Mesenchymal stem cell (in vitro differentiated cells and primary cell): ENCODE measurements around the gene PDE4B.

Source experiments
- DNase-seq: peaks from one replicate; pipeline ENCODE4 v3.0.0-alpha.2; 2013
- H2AFZ ChIP-seq: one replicate; pipeline ENCODE4 v1.6.1; 2013; ENCODE audit warnings: low read depth, mild to moderate bottlenecking, control low read depth, inconsistent platforms, low read length, moderate library complexity
- H2AK5ac ChIP-seq: 2 replicates; pipeline ENCODE4 v1.6.1; 2013; ENCODE audit warnings: low read length, moderate library complexity, mild to moderate bottlenecking, inconsistent platforms; ENCODE audit not compliant: severe bottlenecking
- H2BK120ac ChIP-seq: one replicate; pipeline ENCODE4 v1.6.1; 2013; ENCODE audit warnings: low read depth, mild to moderate bottlenecking, inconsistent platforms, low read length, moderate library complexity
- H2BK12ac ChIP-seq, 2 experiments: one replicate each; pipeline ENCODE4 v1.6.1; 2013; ENCODE audit warnings: inconsistent platforms in 2 of 2, low read length in 2 of 2, mild to moderate bottlenecking in 2 of 2, moderate library complexity in 2 of 2, control low read depth in 1 of 2
- H2BK15ac ChIP-seq: one replicate; pipeline ENCODE4 v1.6.1; 2013; ENCODE audit warnings: mild to moderate bottlenecking, low read depth, inconsistent platforms; ENCODE audit not compliant: poor library complexity, severe bottlenecking
- H2BK5ac ChIP-seq: 2 replicates; pipeline ENCODE4 v1.6.1; 2013; ENCODE audit warnings: low read depth, mild to moderate bottlenecking, low read length, control low read depth, inconsistent platforms; ENCODE audit not compliant: poor library complexity, severe bottlenecking
- H3K14ac ChIP-seq, 2 experiments: one replicate each; pipeline ENCODE4 v1.6.1; 2013; ENCODE audit warnings: inconsistent platforms in 2 of 2, low read length in 2 of 2, control low read depth in 1 of 2, mild to moderate bottlenecking in 1 of 2, moderate library complexity in 1 of 2
- H3K18ac ChIP-seq, 2 experiments: one replicate each; pipeline ENCODE4 v1.6.1; 2013; ENCODE audit warnings: inconsistent platforms in 2 of 2, low read length in 2 of 2, control low read depth in 1 of 2, low read depth in 1 of 2, mild to moderate bottlenecking in 1 of 2
- H3K23ac ChIP-seq, 2 experiments: one replicate each; pipeline ENCODE4 v1.6.1; 2013; ENCODE audit warnings: inconsistent platforms in 2 of 2, low read length in 2 of 2, mild to moderate bottlenecking in 2 of 2, moderate library complexity in 2 of 2, control low read depth in 1 of 2
- H3K27ac ChIP-seq: 2 replicates; pipeline ENCODE4 v1.5.1; 2013; ENCODE audit warnings: mild to moderate bottlenecking, moderate library complexity, low read length, control low read depth, inconsistent platforms; ENCODE audit not compliant: poor library complexity, severe bottlenecking
- H3K27me3 ChIP-seq, 2 experiments: 2 replicates each; pipeline versions ENCODE4 v1.6.1 to v1.7.0; 2013; ENCODE audit warnings: low read length in 2 of 2, mild to moderate bottlenecking in 2 of 2, moderate library complexity in 2 of 2, control low read depth in 1 of 2, inconsistent platforms in 1 of 2; ENCODE audit not compliant: control insufficient read depth in 1 of 2, insufficient read depth in 1 of 2
- H3K36me3 ChIP-seq, 2 experiments: 2 replicates each; pipeline versions ENCODE4 v1.6.1 to v1.7.0; 2013; ENCODE audit warnings: low read length in 2 of 2, control low read depth in 1 of 2, inconsistent platforms in 1 of 2, low read depth in 1 of 2, mild to moderate bottlenecking in 1 of 2; ENCODE audit not compliant: insufficient read depth in 2 of 2, control insufficient read depth in 1 of 2
- H3K4ac ChIP-seq, 2 experiments: one replicate each; pipeline ENCODE4 v1.6.1; 2013; ENCODE audit warnings: inconsistent platforms in 2 of 2, low read length in 2 of 2, mild to moderate bottlenecking in 2 of 2, moderate library complexity in 2 of 2, control low read depth in 1 of 2, low read depth in 1 of 2
- H3K4me1 ChIP-seq: 2 replicates; pipeline ENCODE4 v1.6.1; 2013; ENCODE audit warnings: low read depth, low read length, control low read depth; ENCODE audit not compliant: control insufficient read depth, insufficient read depth
- H3K4me2 ChIP-seq: 2 replicates; pipeline ENCODE4 v1.6.1; 2013; ENCODE audit warnings: low read length, mild to moderate bottlenecking, inconsistent platforms; ENCODE audit not compliant: poor library complexity, severe bottlenecking
- H3K4me3 ChIP-seq, 2 experiments: 2 replicates each; pipeline versions ENCODE4 v1.5.1 to v1.7.0; 2013; ENCODE audit warnings: low read length in 2 of 2, mild to moderate bottlenecking in 2 of 2, control low read depth in 1 of 2, low read depth in 1 of 2; ENCODE audit not compliant: insufficient read depth in 1 of 2
- H3K79me1 ChIP-seq: replicated peaks from 2 replicates; pipeline ENCODE4 v1.6.1; 2013; ENCODE audit warnings: mild to moderate bottlenecking, control low read depth, low read length, inconsistent platforms; ENCODE audit not compliant: poor library complexity, severe bottlenecking
- H3K9ac ChIP-seq: 2 replicates; pipeline ENCODE4 v1.7.0; 2013; ENCODE audit warnings: mild to moderate bottlenecking, low read length, moderate library complexity
- H3K9me3 ChIP-seq: 2 replicates; pipeline ENCODE4 v1.7.0; 2013; ENCODE audit warnings: mild to moderate bottlenecking, low read length; ENCODE audit not compliant: control insufficient read depth
- H4K8ac ChIP-seq: one replicate; pipeline ENCODE4 v1.6.1; 2013; ENCODE audit warnings: inconsistent platforms, mild to moderate bottlenecking, low read length, moderate library complexity
- H4K91ac ChIP-seq: one replicate; pipeline ENCODE4 v1.6.1; 2013; ENCODE audit warnings: mild to moderate bottlenecking, low read length, inconsistent platforms
- WGBS: methylation state at CpG from one replicate; pipeline ENCODE4 v1.1.7; 2013; ENCODE audit warnings: mixed read lengths; 5-methylcytosine and 5-hydroxymethylcytosine counted together

Gene PDE4B

GRCh38 chr1:66397192-66397591 is 604.5 kb downstream of the PDE4B start:
- no peak overlapping the region for H2AFZ ChIP-seq
- DNase-seq = no peak
- WGBS = no CpG with 5 or more reads among the region's 1 CpG
- H3K27me3 ChIP-seq = no peaks in the 10 kb centered on the region
- no peak overlapping the region for H3K4me2 ChIP-seq
- H3K27ac ChIP-seq = no peak overlapping the region
- H2AK5ac ChIP-seq = no peak overlapping the region
- H3K4me1 ChIP-seq = peaks cover 2% of the 10 kb centered on the region
- no peak overlapping the region for H2BK5ac ChIP-seq
- H3K14ac ChIP-seq = no peak overlapping the region
- H3K36me3 ChIP-seq = no peaks in the 10 kb centered on the region
- H4K8ac ChIP-seq = no peak overlapping the region
- no peak overlapping the region for H3K4me3 ChIP-seq
- H3K9ac ChIP-seq = no peak overlapping the region
- no peak overlapping the region for H2BK120ac ChIP-seq
- H3K23ac ChIP-seq = no peak overlapping the region
- no peak overlapping the region for H3K4ac ChIP-seq
- no peak overlapping the region for H4K91ac ChIP-seq
- no peaks in the 10 kb centered on the region for H3K9me3 ChIP-seq
- no peak overlapping the region for H2BK15ac ChIP-seq
- H3K18ac ChIP-seq = no peak overlapping the region
- no peak overlapping the region for H2BK12ac ChIP-seq
- H3K79me1 ChIP-seq = no peaks in the 10 kb centered on the region

DNA sequence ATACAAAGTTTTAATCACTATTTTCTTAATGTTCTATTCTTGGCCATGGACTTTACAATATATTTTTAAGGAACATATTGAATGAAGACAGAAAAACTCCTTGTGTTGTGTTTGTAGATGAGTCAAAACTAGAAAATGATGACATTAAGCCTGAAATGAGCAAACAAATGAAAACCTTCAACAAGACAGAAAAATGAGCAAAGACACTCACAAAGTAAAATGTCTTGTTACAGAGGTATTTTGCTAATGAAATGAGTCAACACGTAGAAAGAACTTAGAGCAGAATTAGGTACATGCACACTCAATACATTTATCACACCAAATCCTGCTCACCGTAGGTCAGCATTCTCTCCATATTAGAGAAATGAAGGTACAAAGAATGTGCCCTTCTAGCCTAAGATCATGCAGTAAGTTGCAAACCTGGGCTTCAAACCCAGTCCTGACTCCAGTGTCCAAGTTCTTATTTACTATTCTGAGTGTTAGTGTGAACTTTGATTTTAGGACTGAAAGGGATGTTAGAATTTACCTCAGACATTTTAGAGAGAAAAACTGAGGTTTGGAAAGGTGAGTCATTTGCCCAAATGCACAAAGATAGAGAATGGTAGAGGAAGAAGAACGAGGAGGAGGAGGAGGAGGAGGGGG is 607.3 kb downstream of the PDE4B start:
- Histone ChIP-seq H3K4me2 (no peak overlapping the region), H4K91ac (no peak overlapping the region), H3K23ac (no peak overlapping the region), H2BK12ac (no peak overlapping the region), H3K14ac (no peak overlapping the region), H2AFZ (no peak overlapping the region), H4K8ac (no peak overlapping the region), H3K4me3 (no peak overlapping the region), H3K79me1 (no peaks in the 10 kb centered on the region), H3K27ac (no peak overlapping the region), H3K36me3 (no peaks in the 10 kb centered on the region), H2AK5ac (no peak overlapping the region), H3K9me3 (no peaks in the 10 kb centered on the region), H3K4ac (no peak overlapping the region), H3K9ac (no peak overlapping the region), H3K27me3 (no peaks in the 10 kb centered on the region), H3K18ac (no peak overlapping the region), H2BK5ac (no peak overlapping the region), H2BK15ac (no peak overlapping the region), H3K4me1 (no peaks in the 10 kb centered on the region), H2BK120ac (no peak overlapping the region)
- no peak for DNase-seq
- WGBS = 60% methylated on average over 2 of the region's 3 CpGs

GRCh38 chr1:66400660-66401059 is 608.0 kb downstream of the PDE4B start:
- Histone ChIP-seq H3K4me1 (no peaks in the 10 kb centered on the region), H3K4ac (no peak overlapping the region), H4K91ac (no peak overlapping the region), H3K4me2 (no peak overlapping the region), H3K27me3 (no peaks in the 10 kb centered on the region), H2BK12ac (peak overlapping the region in 1 of 2 experiments; percentile 37), H3K23ac (no peak overlapping the region), H3K79me1 (no peaks in the 10 kb centered on the region), H3K18ac (no peak overlapping the region), H2AFZ (no peak overlapping the region), H3K14ac (no peak overlapping the region), H3K4me3 (no peak overlapping the region), H2AK5ac (no peak overlapping the region), H2BK5ac (no peak overlapping the region), H2BK15ac (no peak overlapping the region), H2BK120ac (no peak overlapping the region), H3K27ac (no peak overlapping the region), H3K9ac (no peak overlapping the region), H3K9me3 (no peaks in the 10 kb centered on the region), H4K8ac (no peak overlapping the region), H3K36me3 (no peaks in the 10 kb centered on the region)
- DNase-seq = no peak
- WGBS = 88% methylated on average over 3 of the region's 4 CpGs

GRCh38 chr1:66401244-66401643 is 608.5 kb downstream of the PDE4B start:
- H3K4ac ChIP-seq = no peak overlapping the region
- no peak overlapping the region for H4K8ac ChIP-seq
- H2BK5ac ChIP-seq = no peak overlapping the region
- no peaks in the 10 kb centered on the region for H3K36me3 ChIP-seq
- H3K9ac ChIP-seq = no peak overlapping the region
- no peaks in the 10 kb centered on the region for H3K9me3 ChIP-seq
- H2AFZ ChIP-seq = no peak overlapping the region
- no peak overlapping the region for H3K27ac ChIP-seq
- no peak overlapping the region for H3K4me3 ChIP-seq
- no peak overlapping the region for H3K23ac ChIP-seq
- H2BK12ac ChIP-seq = no peak overlapping the region
- H2AK5ac ChIP-seq = no peak overlapping the region
- H3K18ac ChIP-seq = no peak overlapping the region
- no peak overlapping the region for H2BK15ac ChIP-seq
- no peak overlapping the region for H3K14ac ChIP-seq
- H4K91ac ChIP-seq = no peak overlapping the region
- H3K4me2 ChIP-seq = no peak overlapping the region
- WGBS = no CpG with 5 or more reads among the region's 2 CpGs
- H3K4me1 ChIP-seq = no peaks in the 10 kb centered on the region
- H3K79me1 ChIP-seq = no peaks in the 10 kb centered on the region
- no peak overlapping the region for H2BK120ac ChIP-seq
- H3K27me3 ChIP-seq = no peaks in the 10 kb centered on the region
- no peak for DNase-seq
